Activated effector memory CD4-positive, alpha-beta T cell treated with anti-CD3 and anti-CD28 coated beads, Interleukin-2, amount 50 U/mL, for 16 hours (primary cell): Measurements from ENCODE around the gene RBM17.
"Not testable (repeated sequence)": the region's sequence is repeated elsewhere in the genome, so short reads cannot be mapped to it uniquely, and the experiment has no call there.

Experiments
- DNase-seq: peaks from one replicate; pipeline ENCODE4 v3.0.0-alpha.2; 2020

The RBM17 gene

DNA sequence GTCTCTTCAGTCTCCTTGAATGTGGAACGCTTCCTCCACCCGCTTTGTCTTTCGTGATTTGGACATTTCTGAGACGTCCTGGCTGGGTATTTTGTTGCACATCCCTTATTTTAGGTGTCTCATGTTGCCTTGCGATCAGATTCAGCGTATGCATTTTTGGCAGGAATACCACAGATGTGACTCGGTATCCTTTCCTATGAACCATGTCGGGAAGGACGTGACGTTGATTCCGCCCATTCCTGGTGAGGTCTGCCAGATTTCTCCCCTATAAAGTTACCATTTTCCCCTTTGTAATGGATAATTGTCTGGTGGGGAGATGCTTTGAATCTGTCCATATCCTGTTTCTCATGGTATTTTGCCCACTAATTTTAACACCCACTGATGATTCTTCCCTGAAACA lies 49.6 kb downstream of the RBM17 start:
- DNase-seq = peak; percentile 4

DNA sequence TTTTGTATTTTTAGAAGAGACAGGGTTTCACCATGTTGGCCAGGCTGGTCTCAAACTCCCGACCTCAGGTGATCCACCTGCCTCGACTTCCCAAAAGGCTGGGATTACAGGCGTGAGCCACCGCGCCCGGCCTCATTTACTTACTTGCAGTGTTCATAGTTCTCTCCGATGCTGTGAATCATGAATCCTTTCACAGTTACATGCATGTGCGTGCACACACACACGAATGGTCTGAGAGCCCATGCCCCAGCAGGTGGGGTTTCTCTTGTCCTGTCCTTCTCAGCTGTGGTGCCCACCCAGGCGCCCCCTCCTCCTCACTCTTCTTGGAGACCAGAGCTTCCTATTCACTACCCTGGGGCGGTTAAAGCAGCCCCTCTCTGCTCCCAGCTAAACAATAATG lies 50.6 kb downstream of the RBM17 start:
- no peak for DNase-seq

DNA sequence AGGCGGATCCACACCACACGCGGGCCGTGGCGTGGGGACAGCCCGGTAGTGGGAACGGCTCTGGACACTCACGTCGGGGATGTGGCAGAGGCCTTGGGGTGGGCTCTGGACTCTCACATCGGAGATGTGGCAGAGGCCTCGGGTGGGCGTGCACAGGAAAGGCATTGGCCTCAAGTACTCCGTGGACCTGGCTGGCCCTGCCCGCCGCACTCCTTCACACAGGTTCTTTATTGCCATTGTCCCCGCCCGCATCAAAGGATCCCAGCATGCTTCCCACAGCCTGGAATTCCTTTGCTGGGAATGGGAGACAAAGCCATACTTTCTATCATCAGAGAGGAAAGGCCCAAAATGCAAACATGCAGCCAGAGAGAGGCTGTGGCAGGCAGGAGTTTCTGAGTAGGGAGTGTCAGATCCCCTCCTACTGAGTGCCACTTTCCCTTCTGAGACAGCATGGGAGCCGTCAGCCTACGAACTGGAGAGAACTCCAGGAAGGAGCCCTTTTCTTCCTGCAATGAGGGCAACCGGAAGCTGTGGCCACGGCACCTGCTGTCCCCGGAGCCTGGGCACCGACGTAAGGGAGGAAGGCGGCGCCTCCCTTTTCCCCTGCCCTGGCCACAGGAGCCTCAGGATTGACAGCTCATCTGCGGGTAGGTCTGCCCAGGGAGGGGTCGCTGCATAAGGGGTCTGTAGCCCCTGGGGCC lies 51.5 kb downstream of the RBM17 start:
- DNase-seq = peak; percentile 82

DNA sequence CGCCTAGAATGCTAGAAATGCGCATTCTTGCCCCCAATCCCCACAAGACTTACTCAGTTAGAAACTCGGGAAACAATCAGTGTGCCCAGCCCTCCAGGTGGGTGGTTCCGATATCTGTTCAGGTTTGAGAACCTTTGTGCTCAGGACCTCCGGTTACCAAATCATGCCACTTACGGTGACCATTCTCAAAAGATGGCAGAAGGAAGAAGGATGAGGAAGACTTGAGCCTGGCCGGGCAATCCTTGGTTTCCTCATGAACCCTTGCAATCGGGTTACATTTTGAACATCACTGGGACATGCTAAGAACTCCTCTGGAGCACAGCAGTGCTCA lies 52.1 kb downstream of the RBM17 start:
- no peak for DNase-seq

DNA sequence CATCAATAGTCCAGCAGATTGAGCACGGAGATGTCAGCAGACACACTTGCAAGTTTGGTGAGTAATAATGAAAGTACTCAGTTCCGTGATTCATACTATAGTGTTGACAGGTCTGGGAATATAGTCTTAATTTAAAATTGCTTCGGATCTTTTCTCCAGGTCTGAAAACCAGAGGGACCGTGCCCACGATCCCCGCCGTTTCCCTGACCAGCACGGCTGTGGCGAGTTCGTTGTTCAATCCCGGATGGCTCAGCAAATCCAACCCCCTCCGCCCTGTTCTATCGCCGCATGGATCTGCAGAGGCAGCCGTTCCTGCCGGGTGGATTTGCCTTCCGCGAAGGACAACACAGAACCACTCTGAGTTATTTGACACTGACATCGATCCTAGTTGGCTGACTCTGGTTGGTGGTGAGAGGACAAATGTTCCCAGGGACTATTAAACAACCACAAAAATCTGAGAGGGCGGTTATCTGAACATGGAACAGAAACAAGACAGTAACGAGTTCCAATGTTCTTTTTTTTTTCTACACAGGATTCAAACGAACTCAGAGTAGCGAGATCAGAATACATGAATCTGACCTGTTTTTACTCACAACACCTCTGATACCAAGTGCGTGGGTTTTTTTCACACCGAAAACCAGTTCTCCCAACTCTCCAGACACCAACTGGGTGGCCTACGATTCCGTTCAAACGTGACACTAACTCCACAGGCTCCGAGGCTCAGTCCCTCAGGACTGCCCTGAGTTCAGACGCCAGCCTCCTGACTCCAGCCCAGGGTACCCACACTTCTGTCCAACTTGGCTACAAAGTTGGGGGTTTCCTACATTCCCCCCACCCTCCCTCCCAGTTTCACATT lies 52.7 kb downstream of the RBM17 start:
- DNase-seq = peak; percentile 74

DNA sequence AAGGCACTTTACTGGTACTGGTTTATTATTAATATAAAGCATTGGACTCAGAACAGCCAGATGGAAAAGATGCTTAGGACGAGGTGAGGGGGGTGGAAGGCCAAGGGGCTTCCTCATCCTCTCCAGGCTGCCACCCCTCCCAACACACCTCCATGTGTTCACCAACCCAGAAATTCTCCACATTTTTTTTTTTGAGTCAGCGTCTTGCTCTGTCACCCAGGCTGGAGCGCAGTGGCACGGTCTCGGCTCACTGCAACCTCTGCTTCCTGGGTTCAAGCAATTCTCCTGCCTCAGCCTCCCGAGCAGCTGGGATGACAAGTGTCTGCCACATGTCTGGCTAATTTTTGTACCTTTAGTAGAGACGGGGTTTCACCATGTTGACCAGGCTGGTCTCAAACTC lies 53.4 kb downstream of the RBM17 start:
- not testable (repeated sequence) for DNase-seq

DNA sequence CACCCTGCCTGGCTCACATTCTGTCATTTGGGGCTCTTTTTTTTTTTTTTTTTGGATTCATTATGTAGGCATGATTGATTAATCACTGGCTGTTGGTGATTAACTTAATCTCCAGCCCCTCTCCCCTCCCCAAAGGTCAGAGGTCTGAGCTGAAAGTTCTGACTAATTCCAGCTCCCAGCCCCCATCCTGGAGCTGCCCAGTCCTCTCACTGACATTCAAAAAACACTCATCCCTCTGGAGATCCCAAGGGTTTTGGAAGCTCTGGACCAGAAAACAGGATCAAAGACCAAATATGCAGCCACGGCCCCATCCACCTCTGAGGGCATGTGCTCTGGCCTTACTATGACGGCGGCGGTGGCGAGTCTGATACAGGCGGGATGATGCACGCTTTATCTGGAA lies 53.8 kb downstream of the RBM17 start:
- DNase-seq = no peak

DNA sequence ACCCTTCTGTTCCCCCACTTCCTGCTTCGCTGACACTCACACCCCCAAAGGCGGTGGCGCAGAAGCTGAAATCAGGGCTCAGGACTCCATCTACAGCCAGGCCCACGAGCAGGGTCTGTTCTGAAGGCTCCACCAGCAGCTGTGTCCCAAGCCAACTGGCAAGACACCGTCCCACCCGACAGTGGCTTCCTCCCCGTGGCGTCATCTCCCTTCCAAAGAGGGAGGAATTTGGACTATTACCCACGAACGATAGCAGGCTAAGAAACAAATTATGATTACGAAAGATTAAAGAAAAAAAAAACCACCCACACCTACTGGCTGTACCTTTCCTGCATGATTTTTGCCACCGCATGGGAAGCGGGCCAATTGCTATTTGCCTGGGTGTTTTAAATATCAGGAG lies 54.3 kb downstream of the RBM17 start:
- no peak for DNase-seq

DNA sequence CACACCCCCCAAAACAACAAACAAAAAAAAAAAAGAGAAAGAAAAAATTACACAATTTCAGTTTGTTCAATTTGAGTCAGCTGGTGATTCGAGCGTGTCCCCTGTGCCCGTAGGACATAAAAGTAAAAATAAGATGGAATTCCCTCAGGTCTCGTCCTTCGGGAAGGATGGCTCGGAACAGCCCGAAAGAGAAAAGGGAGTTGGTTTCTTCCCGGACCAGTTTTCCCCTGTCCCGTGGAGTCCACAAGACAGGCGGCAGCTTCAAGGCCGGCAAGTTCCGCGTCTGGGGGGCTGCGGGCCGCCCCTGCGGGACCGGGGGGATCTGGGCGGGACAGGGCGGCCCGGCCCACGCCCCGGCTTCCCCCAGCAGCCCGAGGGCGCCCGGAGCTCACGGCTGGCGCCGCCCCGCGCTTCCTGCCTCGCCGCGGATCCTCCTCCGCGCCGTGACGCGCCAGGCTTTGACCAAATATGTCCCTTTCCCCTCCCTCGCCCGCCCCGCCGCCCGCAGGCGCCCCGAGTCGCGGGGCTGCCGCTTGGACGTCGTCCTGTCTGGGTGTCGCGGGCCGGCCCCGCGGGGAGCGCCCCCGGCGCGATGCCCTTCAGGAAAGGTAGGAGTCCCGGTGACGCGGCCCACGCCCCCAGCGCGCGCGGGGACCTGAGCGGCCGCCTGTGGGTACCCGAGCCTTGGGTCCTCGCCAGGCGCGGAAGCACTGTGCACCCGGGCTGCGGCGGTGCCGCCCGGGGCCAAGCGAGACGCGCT lies 55.8 kb downstream of the RBM17 start:
- DNase-seq = peak; percentile 95

DNA sequence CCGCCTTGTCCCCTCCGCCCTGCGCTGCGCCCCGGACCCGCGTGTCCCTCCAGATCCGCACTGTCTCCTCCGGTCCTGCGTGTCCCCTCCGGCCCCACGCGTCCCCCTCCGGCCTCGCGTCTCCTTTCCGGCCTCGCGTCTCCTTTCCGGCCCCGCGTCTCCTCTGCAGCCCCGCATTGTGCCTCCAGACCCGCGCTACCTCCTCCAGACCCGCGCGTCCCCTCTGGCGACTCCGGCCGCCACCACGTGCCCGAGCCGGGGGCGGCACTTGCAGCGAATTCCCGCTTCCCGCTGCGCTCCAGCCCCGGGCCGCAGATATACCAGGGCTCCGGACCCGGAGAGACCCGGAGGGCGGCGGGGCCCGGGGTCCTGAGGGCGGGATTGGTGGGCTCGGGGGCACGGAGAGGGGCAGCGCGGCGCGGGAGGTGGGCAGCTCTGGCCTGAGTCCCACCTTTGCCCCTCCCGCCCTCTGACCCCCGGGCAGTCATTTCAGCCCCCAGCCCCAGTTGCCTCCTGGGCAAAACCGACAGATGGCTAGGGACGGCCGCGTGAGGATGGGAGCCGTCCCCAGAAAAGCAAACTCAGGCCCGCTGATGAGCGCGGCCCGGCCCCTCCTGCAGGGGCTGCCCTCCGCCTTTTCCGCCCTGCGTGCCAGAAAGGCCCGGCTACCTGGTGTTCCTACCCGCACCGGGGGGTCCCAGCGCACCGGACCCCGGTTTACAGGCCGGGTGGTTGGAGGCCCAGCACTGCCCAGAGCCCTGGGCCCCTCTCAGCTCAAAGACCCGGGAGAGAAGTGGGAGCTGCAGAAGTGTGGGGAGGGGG lies 56.5 kb downstream of the RBM17 start:
- no peak for DNase-seq

DNA sequence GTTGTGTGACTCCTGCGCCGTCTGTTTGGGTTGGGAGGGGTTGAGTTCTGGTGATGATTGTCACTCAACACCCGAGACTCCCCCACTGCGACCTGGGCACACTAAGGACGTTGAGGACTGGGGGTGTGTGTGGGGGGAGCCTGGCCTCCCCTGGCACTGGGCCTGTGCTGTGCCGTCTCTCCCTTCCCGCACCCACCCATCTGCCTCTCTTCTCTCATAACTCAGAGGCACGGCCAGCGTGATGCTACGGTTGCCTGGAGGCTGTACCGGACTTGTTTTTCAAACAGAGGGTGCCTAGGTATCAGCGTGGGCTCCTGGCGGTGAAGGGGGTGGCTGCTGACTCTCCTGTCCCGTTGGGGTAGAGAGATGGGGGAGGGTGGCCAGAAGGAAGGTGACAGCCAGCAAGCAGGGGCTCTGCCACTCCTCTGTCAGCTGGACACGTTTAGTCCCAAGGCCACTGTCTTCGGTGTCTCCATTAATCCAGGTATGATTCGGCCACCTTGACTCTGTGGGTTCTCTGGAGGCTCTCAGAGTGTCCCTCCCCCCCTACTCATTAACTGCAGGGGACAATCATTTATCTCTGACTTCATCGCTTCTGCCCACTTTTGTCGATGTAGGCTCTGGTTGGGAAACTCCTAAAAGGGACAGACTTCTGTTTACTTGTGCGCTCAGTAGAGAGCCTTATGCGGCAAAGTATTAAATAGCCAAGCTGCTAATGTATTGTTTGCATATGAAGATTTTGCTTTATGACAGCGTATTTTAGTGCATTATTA lies 57.4 kb downstream of the RBM17 start:
- DNase-seq = no peak

DNA sequence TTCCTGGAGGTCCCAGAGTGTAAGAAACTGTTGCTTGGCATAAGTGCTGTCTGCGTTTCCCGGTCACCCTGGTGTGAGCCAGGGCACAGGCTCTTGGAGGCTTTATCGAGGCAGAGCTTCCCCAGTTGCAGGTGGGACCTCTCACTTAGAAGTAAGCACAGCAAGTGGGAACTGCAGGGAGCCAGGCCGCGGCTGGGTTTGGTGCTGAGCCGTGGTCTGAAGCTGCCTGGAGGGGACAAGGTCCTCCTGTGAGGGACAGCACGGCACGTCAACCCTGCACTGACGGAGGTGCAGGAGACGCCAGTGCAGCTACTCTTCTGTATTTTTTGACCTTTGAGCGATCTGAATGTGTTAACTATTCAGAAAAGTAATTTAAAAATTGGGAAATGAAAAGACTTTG lies 58.1 kb downstream of the RBM17 start:
- no peak for DNase-seq

DNA sequence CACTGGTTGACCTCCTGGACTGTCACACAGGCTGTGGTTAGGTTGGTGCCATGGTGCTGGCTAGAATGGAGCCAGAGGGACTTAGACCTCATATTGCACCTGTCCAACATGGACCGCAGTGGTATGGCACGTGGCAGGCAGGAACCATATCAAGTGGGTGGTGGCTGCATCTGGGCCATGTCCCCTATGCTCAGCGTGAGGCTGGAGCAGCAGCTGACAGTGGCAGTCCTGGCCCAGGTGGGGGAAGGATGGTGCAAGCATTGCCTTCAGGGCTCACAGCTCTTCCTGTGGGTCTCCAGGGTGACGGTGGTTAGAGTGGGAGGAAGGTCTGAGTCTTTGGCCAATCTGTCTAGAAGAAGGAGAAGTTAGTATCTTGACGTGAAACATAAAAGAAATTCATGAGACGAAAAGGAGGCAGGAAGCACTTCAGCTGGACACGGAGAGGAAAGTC lies 59.4 kb downstream of the RBM17 start:
- DNase-seq = no peak

DNA sequence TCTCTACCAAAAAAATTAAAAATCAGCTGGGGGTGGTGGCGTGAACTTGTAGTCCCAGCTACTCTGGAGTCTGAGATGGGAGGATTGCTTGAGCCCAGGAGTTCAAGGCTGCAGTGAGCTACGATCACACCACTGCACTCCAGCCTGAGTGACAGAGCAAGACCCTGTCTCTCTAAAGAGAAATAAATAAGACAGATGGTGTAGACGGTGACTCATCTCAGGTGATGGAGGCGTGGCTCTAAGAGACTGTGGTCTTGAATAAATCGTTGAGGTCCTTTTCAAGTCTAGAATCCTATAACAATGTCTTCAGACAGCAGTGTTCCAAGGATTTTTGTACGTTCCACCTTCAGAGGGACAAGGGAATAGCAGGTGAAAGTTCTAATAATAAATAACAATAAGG lies 60.1 kb downstream of the RBM17 start:
- DNase-seq = peak; percentile 74

DNA sequence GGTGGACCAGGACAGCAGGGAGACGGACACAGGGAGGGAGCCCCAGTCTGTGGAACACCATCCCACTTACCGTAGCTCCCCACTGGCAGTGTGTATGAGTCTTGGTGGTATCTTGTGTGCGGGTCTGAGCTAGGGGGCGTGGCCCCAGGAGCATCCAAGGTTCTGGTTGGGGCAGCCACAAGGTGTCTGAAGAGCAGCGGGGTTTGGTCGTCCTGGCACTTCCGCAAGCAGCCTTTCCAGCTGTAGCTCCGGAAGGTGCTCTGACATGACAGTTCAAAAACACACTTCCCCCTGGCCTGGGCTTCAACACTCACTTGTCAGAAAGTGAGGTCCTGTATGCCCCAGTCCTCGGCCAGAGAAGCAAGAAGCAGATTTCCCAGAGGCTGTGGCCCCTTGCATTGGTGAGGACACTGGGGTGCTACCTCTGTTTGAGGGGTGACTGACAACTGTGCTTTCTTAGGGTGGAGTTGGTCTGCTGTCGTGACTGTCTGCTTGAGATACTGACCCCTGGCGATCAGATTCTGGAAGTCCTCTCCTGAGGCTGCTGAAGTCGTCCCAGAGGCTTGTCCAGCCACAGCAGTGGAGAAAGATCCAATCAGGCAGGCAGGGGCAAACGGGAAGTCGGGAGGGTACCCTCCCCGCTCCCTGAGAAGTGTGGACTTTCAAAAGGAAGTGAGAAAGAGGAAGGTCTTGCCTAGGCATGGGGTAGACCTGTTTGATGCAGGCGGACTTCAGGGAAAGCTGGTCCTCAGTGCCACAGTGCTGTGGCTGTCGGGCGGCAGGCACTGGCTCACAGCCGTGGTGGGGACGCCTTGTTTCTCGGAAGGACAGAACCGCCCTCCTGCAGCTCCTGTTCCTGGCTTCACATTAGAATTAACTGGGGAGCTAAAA lies 62.5 kb downstream of the RBM17 start:
- DNase-seq = peak; percentile 78

DNA sequence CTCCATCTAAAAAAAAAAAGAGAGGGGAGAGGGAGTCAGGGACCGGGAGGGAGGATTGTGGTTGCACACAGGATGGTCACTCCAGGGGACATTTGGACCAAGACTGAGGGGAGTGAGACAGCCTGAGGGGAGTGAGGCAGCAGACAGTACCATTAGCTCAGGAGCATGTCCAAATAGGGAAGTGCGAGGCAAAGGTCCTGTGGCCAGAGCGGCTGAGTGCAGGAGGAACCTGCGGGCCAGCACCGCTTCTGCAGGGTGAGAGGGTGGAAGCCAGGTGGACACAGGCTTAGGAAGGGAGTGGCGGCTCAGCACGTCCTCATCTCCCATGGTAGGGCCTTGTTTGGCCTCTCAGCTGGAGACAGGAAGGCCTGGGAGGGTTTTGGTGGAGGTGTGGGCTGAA lies 65.0 kb downstream of the RBM17 start:
- no peak for DNase-seq

DNA sequence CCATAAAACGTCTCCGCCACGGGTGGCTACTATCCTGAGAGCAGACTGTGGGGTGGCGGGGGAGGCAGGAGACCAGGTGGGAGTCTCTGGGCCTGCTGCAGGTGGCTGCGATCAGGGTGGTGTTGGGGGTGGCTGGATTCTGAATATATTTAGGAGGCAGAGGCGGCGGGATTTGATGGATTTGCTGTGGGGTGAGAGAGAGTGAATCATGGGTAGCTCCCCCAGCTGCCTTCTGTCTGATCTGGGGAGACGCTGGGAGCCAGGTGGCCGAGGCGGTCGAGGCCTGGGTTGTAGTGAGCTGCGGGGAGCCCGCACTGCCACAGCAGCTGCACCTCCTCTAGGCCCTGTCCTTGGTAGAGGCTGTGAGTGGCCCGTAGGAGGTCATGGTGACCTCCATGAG lies 65.7 kb downstream of the RBM17 start:
- DNase-seq = no peak

DNA sequence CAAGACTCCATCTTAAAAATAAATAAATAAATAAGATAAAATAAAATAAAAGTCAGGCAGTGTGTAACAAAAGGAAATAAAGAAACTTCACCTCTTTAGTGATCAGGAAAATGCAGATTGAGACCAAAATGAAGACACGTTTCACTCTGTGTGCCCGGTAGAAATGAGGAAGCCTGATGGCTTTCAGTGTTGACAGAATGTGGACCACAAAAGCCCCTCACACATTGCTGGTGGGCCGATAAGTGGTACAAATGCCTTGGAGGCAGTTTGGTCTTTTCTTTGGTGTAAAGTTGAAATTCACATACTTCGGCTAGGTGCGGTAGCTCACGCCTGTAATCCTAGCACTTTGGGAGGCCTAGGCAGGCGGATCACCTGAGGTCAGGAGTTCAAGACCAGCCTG lies 69.4 kb downstream of the RBM17 start:
- DNase-seq = no peak

DNA sequence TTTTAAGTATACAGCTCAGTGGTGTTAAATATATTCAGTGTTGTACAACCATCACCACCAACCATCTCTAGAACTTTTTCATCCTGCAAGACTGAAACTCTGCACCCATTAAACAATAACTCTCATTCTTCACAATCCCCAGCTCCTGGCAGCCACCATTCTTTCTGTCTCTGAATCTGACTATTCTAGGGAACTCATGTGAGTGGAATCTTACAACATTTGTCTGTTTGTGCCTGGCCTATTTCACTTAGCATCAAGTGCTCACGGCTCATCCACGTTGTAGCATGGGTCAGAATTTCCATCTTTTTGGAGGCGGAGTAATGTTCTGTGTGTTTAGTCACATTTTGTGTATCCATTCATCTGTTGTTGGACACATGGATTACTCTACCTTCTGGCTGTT lies 73.1 kb downstream of the RBM17 start:
- no peak for DNase-seq

DNA sequence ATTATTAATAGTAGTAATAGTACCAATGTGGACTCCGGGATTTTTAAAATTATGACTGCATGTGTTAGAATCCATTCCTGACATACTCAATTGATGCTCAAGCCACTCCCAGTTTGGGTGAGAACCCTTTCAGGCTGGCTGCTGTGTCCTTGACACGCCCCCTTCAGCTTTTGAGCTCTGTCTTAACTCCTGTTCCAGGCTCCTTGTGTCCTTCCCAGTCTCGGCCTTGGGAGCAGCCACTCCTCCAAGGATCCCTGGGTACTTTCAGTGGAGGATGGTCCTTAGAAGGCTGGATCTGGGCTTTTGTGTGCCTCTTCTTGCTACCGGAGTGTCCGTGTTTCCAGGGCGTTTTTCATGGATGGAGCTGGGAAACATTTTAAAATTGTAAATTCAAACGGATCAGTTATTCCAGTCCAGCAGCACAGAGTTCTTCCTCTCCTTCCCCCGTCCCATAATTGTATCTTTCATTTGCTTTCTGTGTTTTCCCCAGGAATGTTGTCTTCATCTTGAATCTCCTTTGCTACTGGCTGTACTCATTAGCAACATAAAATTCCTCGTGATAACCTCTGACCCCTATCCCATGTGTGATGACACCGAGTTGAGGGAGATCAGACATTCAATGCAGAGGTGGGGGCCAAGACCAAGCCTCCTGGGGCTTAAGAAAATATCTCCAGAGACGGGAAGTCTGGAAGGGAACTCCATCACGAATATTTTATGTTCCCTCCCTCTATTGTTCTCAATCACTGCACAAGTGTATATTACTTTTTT lies 73.9 kb downstream of the RBM17 start:
- no peak for DNase-seq
